GM12892 (cell line): ENCODE data around the gene KCNS1.

Source experiments
- POLR2A ChIP-seq: IDR thresholded peaks from 2 replicates; pipeline ENCODE4 v1.6.1; 2011; ENCODE audit warnings: low read depth, low read length, control low read depth
- POLR2AphosphoS5 ChIP-seq: IDR thresholded peaks from 2 replicates; pipeline ENCODE4 v1.6.1; 2011; ENCODE audit warnings: low read depth, low read length, control low read depth

- no peak for TF ChIP-seq POLR2A
- no peak for TF ChIP-seq POLR2AphosphoS5
These were observed 9.4 kb upstream of the KCNS1 start for GRCh38 chr20:45110301-45110700.
